PFSK-1 (cell line): ENCODE data around the gene B3GALT6.

ENCODE experiments used
- FOXP2 ChIP-seq: optimal IDR thresholded peaks from 2 replicates; pipeline ENCODE3; 2011; ENCODE audit warnings: borderline replicate concordance, control low read depth, inconsistent platforms; ENCODE audit not compliant: insufficient read depth; ENCODE audit errors: extremely low read length, extremely low read depth
- POLR2AphosphoS5 ChIP-seq: IDR thresholded peaks from 2 replicates; pipeline ENCODE4 v1.6.1; 2012; ENCODE audit warnings: low read depth, mild to moderate bottlenecking, control low read depth, low read length, moderate library complexity
- SIN3A ChIP-seq: IDR thresholded peaks from 2 replicates; pipeline ENCODE4 v1.6.1; 2012; ENCODE audit warnings: mild to moderate bottlenecking, low read length, moderate library complexity, borderline replicate concordance; ENCODE audit not compliant: insufficient read depth
- TAF1 ChIP-seq: IDR thresholded peaks from 2 replicates; pipeline ENCODE4 v1.6.1; 2012; ENCODE audit warnings: low read length, control low read depth, borderline replicate concordance; ENCODE audit not compliant: insufficient read depth
- TF ChIP-seq, protein P1 (sequence below), 2 experiments: IDR thresholded peaks; 2 replicates each; pipeline versions ENCODE4 v1.6.1 to v1.8.0; 2011 to 2012; ENCODE audit warnings: low read depth in 2 of 2, low read length in 2 of 2, control low read depth in 1 of 2, inconsistent platforms in 1 of 2, mild to moderate bottlenecking in 1 of 2, moderate library complexity in 1 of 2; ENCODE audit not compliant: insufficient read depth in 1 of 2

B3GALT6 gene

GRCh38 chr1:1215881-1216605 lies 16.0 kb upstream of the B3GALT6 start:
- TF ChIP-seq TAF1 = no peak
- TF ChIP-seq POLR2AphosphoS5 = no peak
- TF ChIP-seq FOXP2 = no peak

GRCh38 chr1:1216770-1217620 lies 15.0 kb upstream of the B3GALT6 start:
- TF ChIP-seq FOXP2 (no peak), TAF1 (no peak), POLR2AphosphoS5 (no peak), SIN3A (no peak)
- TF ChIP-seq, protein P1, sequence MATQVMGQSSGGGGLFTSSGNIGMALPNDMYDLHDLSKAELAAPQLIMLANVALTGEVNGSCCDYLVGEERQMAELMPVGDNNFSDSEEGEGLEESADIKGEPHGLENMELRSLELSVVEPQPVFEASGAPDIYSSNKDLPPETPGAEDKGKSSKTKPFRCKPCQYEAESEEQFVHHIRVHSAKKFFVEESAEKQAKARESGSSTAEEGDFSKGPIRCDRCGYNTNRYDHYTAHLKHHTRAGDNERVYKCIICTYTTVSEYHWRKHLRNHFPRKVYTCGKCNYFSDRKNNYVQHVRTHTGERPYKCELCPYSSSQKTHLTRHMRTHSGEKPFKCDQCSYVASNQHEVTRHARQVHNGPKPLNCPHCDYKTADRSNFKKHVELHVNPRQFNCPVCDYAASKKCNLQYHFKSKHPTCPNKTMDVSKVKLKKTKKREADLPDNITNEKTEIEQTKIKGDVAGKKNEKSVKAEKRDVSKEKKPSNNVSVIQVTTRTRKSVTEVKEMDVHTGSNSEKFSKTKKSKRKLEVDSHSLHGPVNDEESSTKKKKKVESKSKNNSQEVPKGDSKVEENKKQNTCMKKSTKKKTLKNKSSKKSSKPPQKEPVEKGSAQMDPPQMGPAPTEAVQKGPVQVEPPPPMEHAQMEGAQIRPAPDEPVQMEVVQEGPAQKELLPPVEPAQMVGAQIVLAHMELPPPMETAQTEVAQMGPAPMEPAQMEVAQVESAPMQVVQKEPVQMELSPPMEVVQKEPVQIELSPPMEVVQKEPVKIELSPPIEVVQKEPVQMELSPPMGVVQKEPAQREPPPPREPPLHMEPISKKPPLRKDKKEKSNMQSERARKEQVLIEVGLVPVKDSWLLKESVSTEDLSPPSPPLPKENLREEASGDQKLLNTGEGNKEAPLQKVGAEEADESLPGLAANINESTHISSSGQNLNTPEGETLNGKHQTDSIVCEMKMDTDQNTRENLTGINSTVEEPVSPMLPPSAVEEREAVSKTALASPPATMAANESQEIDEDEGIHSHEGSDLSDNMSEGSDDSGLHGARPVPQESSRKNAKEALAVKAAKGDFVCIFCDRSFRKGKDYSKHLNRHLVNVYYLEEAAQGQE (IDR thresholded peaks at IDR 0.05; ENCODE audit: insufficient read depth in 1 of 2, low read depth in 2 of 2, low read length in 2 of 2) = no peak

DNA sequence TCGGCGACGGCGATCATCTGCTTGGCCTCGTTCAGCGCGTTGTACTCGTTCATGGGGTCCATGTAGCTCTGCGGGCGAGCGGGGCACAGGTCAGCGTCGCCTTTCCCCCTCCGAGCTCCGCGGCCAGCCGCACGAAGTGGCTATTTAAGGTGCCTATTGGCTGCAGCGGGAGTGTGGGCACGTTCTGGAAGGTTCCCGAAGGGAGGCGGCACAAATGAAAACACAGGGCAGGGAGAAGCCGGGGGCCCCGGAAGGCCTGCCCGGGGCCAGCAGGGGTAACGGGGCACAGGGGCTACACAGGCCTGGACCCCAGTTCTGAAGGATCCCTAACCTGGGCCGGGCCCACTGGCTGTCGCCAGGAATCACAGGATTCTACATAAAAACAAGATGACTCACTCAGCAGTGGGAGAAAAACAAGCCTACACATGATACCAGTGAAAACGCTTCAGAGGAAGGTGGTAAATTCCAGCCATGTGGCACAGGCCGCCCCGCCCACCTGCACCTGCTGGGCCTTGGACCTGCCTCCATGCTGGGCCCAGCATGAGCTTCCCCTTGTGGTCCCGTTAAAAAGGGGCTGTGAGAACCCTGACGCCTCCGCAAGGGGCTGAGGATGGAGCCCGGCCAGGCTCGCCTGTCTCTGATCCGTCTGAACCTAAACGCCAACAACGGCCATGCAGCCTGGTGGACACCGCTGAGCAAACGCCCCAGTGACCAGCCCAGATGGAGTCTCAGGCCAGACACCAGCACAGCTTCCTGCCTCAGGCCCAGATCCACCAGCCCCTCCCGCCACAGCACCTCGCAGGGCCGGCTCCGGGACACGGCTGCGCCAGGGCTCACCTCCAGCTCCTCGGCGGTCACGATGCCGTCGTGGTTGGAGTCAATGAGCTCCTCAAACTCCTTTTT lies 14.2 kb upstream of the B3GALT6 start:
- TF ChIP-seq TAF1 = no peak
- TF ChIP-seq, protein P1 (IDR thresholded peaks at IDR 0.05; ENCODE audit: insufficient read depth in 1 of 2, low read depth in 2 of 2, low read length in 2 of 2) = no peak
- no peak for TF ChIP-seq SIN3A
- TF ChIP-seq POLR2AphosphoS5 = no peak
- TF ChIP-seq FOXP2 = no peak

DNA sequence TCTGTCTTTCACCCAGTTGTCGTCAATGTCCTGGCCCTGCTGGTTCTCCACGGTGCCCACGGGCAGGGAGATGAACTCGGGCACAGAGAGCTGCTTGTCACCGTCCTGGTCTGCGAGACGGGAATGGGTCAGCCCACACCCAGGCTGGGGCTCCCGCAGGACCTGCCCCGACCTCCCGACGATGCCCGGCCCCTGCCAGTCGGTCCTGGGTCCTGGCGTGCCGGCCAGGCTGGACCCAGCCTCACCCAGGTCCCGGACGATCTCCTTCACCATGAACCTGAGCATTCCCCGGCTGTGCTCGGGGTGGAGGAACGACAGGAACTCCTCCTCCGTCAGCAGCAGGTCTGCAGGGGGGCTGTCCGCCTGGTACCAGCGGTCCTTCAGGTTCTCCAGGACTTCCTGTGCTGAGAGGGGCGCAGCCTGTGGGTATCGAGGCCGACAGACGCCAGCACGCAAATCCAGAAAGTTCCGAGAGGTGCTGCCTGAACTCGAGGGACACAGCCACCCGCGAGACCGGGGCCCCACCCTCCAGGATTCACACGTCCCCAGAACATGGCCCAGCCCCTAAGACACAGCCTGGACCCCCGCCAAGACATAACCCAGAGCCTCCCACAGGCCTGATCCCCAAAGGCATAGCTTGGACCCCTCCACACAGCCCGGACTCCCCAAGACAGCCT lies 13.4 kb upstream of the B3GALT6 start:
- no peak for TF ChIP-seq FOXP2
- no peak for TF ChIP-seq TAF1
- TF ChIP-seq POLR2AphosphoS5 = no peak
- TF ChIP-seq, protein P1 (IDR thresholded peaks at IDR 0.05; ENCODE audit: insufficient read depth in 1 of 2, low read depth in 2 of 2, low read length in 2 of 2) = no peak
- no peak for TF ChIP-seq SIN3A
